Vagina (tissue), 2 donors: ENCODE measurements around the gene ZNF785.

Source experiments
- POLR2A ChIP-seq, 2 donors: fragments of 450-650 bp; IDR thresholded peaks; one replicate each; pipeline ENCODE4 v1.6.1; 2017; ENCODE audit warnings: antibody characterized with exemption in 2 of 2, mild to moderate bottlenecking in 2 of 2, moderate library complexity in 2 of 2
- TF ChIP-seq, protein P1 (sequence below), 3 experiments: fragments of 450-650 bp in 2 of 3; fragments of 200-600 bp in 1 of 3; sonication (generic) in 1 of 3; IDR thresholded peaks; one replicate each; pipeline ENCODE4 v1.5.1; 2017 to 2019; ENCODE audit warnings: antibody characterized with exemption in 3 of 3, mild to moderate bottlenecking in 2 of 3, moderate library complexity in 2 of 3

DNA sequence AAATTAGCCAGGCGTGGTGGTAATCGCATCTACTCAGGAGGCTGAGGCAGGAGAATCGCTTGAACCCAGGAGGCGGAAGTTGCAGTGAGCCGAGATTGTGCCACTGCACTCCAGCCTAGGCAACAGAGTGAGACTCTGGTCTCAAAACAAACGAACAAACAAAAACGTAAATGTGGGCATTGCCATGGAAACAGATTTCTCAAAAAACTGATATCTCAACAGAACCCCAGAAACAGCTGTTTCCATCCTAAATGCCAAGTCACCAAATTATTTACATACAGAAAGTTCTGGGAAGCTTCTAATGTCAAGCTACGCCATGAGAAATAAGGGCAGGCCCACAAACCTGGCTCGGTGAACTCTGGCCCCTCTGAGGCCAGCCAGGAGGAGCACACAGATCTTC, 40.7 kb upstream of the ZNF785 start:
- TF ChIP-seq, protein P1, sequence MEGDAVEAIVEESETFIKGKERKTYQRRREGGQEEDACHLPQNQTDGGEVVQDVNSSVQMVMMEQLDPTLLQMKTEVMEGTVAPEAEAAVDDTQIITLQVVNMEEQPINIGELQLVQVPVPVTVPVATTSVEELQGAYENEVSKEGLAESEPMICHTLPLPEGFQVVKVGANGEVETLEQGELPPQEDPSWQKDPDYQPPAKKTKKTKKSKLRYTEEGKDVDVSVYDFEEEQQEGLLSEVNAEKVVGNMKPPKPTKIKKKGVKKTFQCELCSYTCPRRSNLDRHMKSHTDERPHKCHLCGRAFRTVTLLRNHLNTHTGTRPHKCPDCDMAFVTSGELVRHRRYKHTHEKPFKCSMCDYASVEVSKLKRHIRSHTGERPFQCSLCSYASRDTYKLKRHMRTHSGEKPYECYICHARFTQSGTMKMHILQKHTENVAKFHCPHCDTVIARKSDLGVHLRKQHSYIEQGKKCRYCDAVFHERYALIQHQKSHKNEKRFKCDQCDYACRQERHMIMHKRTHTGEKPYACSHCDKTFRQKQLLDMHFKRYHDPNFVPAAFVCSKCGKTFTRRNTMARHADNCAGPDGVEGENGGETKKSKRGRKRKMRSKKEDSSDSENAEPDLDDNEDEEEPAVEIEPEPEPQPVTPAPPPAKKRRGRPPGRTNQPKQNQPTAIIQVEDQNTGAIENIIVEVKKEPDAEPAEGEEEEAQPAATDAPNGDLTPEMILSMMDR (IDR thresholded peaks at IDR 0.05): no peak
- TF ChIP-seq POLR2A (IDR thresholded peaks at IDR 0.05): no peak
